Heart left ventricle (tissue), 16 donors: ENCODE results near the gene RAB14. TPM values are rescaled to one million over a fixed set of nuclear protein-coding genes. Genes with fewer than 3 reads are reported as not detected.
A peak's percentile ranks its signal among the peaks of the same experiment; 100 is the strongest.

ENCODE experiments used
- ATAC-seq, 4 donors: fragments of 200-7000 bp; cut with Tn5 transposase; one replicate each; pipeline ENCODE4 v1.9.1; 2020 to 2022; ENCODE audit warnings: moderate library complexity in 4 of 4, mild to moderate bottlenecking in 3 of 4, moderate number of reproducible peaks in 1 of 4
- DNase-seq, 5 donors: peaks; one replicate each; pipeline ENCODE4 v3.0.0-alpha.2; 2020
- H3K27ac ChIP-seq, 12 donors: fragments of 200-600 bp; sonication (generic) in 4 of 12; one replicate each; pipeline versions ENCODE4 v1.5.0 to v1.8.0; 2016 to 2022; ENCODE audit warnings: mild to moderate bottlenecking in 2 of 12
- H3K27me3 ChIP-seq, 9 donors: fragments of 200-600 bp; sonication (generic) in 2 of 9; one replicate each; pipeline versions ENCODE4 v1.5.1 to v1.8.0; 2016 to 2022; ENCODE audit warnings: mild to moderate bottlenecking in 3 of 9
- H3K36me3 ChIP-seq, 9 donors: fragments of 200-600 bp; sonication (generic) in 2 of 9; one replicate each; pipeline versions ENCODE4 v1.5.0 to v1.8.0; 2018 to 2022; ENCODE audit warnings: mild to moderate bottlenecking in 2 of 9
- H3K4me1 ChIP-seq, 12 donors: fragments of 200-600 bp; sonication (generic) in 4 of 12; one replicate each; pipeline versions ENCODE4 v1.5.0 to v1.8.0; 2016 to 2022; ENCODE audit warnings: mild to moderate bottlenecking in 3 of 12
- H3K4me3 ChIP-seq, 12 donors: fragments of 200-600 bp; sonication (generic) in 4 of 12; one replicate each; pipeline versions ENCODE4 v1.5.0 to v1.8.0; 2017 to 2022; ENCODE audit warnings: mild to moderate bottlenecking in 9 of 12, moderate library complexity in 4 of 12
- H3K9me3 ChIP-seq, 12 donors: fragments of 200-600 bp; sonication (generic) in 4 of 12; one replicate each; pipeline versions ENCODE4 v1.5.0 to v1.8.0; 2016 to 2022; ENCODE audit warnings: mild to moderate bottlenecking in 1 of 12
- CTCF ChIP-seq, 12 donors: fragments of 200-600 bp; sonication (generic) in 4 of 12; IDR thresholded peaks; one replicate each; pipeline versions ENCODE4 v1.5.0 to v1.8.0; 2018 to 2022; ENCODE audit warnings: antibody characterized with exemption in 12 of 12, mild to moderate bottlenecking in 5 of 12
- POLR2A ChIP-seq, 2 donors: fragments of 450-650 bp; IDR thresholded peaks; one replicate each; pipeline ENCODE4 v1.6.1; 2017; ENCODE audit warnings: antibody characterized with exemption in 2 of 2, mild to moderate bottlenecking in 2 of 2, moderate library complexity in 2 of 2
- WGBS, 4 donors: extraction: QIAGEN DNeasy Blood & Tissue Kit in 2 of 4; methylation state at CpG; one replicate each; pipeline versions ENCODE4 v1.1.5 to v1.1.7; 2013 to 2018; 5-methylcytosine and 5-hydroxymethylcytosine counted together
- intact Hi-C, 10 donors: fragments of 100-400 bp; cut with DNase I; formaldehyde crosslinking; loops; one replicate each; pipeline versions ENCODE4 v1.11.1 to v1.14.2; 2022
- polyA plus RNA-seq, 2 donors: library from polyadenylated mRNA; stranded (reverse); fragments of 200-250 nt; gene quantifications; one replicate each; pipeline ENCODE4 v1.2.3, GENCODE V29; 2013
- total RNA-seq, 9 donors: library from RNA; depleted of rRNA in 2 of 9; stranded (reverse); fragments of >200 nt in 2 of 9; fragmentation: NEBNext Ultra II Directional in 3 of 9; extraction: Animal tissue kit (Norgen Biotek cat#: 25700) in 3 of 9; gene quantifications; one replicate each; pipeline versions ENCODE4 v1.1.0 to v1.2.4, GENCODE V29; 2016 to 2023
- donor health status: ischemic (EF 13 %, LVEDD 7.1; RV severe dilation, severe dysfunction).
- donor health status: healthy with polysubstance abuse.
- donor health status: DM: no; HTN: yes; CAD: no.
- donor health status: DM: no; HTN: no; CAD: no.
- donor health status: ischemic (EF 25% LVEDD 6.9; RV normal size, moderate dysfunction).
- donor health status: ischemic (EF 25% LVEDD 5.7; RV mildly dilated, moderate dysfunction).
- donor health status: healthy.
- donor health status: DM: yes; HTN: yes; CAD: no.
- donor health status: ischemic (EF 35%, LVEDD 5.7; RV mildly dilated, moderate dysfunction).
- donor health status: nonischemic (EF 11% LVEDD 7.7; RV severe dilation, severe dysfunction).
- donor health status: DM: yes; HTN: yes; CAD: no.
- donor health status: PGD.
- donor health status: ischemic (EF 29% LVEDD 5.4; RV normal size, mild dysfunction).
- donor health status: nonischemic (EF 23%, LVEDD 6.1; RV moderate dilation, normal function).

RAB14 gene
- total and polyA plus RNA-seq, 11 donors, result 15.8 to 66.9 (median 50.4) TPM

DNA sequence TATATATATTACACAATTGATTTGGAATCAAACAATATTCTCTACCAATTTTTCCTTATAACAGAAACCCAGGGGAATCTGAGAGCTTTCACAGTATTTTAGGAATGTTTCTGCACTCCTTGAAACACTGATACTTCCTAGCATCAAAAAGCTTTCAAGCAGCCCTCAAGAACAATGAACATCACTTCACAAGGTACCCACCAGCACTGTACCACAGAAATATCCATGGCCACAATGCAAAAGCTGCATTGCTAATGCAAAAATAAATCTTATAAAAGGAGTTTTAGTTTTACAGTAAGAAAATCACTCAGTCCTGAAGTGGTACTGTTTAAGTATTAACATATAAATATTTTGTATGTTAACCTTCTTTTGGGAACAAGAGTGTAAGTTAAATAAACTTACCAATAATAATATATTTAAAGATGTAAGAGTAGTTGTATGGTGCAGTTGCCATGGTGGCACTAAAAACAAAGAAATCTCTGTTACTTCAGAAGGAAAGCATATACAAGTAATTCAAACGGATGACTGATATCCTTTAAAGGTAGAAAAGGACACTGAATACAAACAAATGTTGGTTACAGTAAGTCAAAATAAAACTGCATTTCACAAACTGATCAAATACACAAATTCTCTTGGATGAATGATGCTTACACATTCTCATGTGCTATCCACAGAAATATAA lies 8.6 kb downstream of the RAB14 start:
- Histone ChIP-seq H3K4me1 (peaks cover 6 to 96% (median 79%) of the 10 kb centered on the region in 12 donors), H3K36me3 (peaks cover 0 to 15% (median 0%) of the 10 kb centered on the region in 9 donors), H3K9me3 (no peaks in the 10 kb centered on the region), H3K27ac (no peak overlapping the region), H3K27me3 (no peaks in the 10 kb centered on the region), H3K4me3 (no peak overlapping the region)
- TF ChIP-seq POLR2A (IDR thresholded peaks at IDR 0.05) (no peak), CTCF (IDR thresholded peaks at IDR 0.05) (no peak)
- WGBS, 4 donors, result 0 to 12% (median 3%) methylated on average over 1 of the region's 1 CpG
- ATAC-seq (no peak), DNase-seq (no peak)
- intact Hi-C loops, result no loop called here

GRCh38 chr9:121192518-121192917 lies 9.2 kb downstream of the RAB14 start:
- Histone ChIP-seq H3K27ac (no peak overlapping the region), H3K4me1 (peaks cover 6 to 96% (median 79%) of the 10 kb centered on the region in 12 donors), H3K4me3 (no peak overlapping the region), H3K27me3 (no peaks in the 10 kb centered on the region), H3K9me3 (no peaks in the 10 kb centered on the region), H3K36me3 (peaks cover 0 to 18% (median 0%) of the 10 kb centered on the region in 9 donors)
- 35 to 64% (median 39%) methylated on average over 1 of the region's 1 CpG for WGBS, 4 donors
- ATAC-seq (no peak), DNase-seq (no peak)
- TF ChIP-seq POLR2A (IDR thresholded peaks at IDR 0.05) (no peak), CTCF (IDR thresholded peaks at IDR 0.05) (no peak)
- intact Hi-C loops, result no loop called here

DNA sequence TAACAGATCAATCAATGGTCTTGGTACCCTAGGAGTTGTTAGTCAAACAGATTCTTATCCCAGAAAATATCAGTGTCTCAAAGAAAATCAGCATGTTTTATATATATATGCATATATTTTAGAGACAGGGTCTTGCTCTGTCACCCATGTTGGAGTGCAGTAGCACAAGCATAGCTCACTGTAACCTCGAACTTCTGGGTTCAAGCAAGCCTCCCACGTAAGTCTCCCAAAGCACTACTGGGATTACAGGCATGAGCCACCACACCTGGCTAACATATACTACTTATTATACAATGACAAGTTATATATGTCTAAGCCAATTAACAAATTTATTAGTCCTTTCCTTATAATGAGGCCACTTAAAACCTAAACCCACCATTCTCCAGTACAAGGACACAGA lies 10.4 kb downstream of the RAB14 start:
- no peak overlapping the region for H3K4me3 ChIP-seq
- 62 to 77% (median 71%) methylated on average over 2 of the region's 2 CpGs for WGBS, 4 donors
- no peak overlapping the region for H3K27ac ChIP-seq
- peaks cover 0 to 27% (median 6%) of the 10 kb centered on the region in 9 donors for H3K36me3 ChIP-seq
- TF ChIP-seq POLR2A (IDR thresholded peaks at IDR 0.05) (no peak), CTCF (IDR thresholded peaks at IDR 0.05) (no peak)
- H3K9me3 ChIP-seq, result no peaks in the 10 kb centered on the region
- peaks cover 6 to 96% (median 77%) of the 10 kb centered on the region in 12 donors for H3K4me1 ChIP-seq
- H3K27me3 ChIP-seq, result no peaks in the 10 kb centered on the region
- intact Hi-C loops, result no loop called here
- peak in 1 of 4 donors; percentile 15 for ATAC-seq
- DNase-seq, result no peak

DNA sequence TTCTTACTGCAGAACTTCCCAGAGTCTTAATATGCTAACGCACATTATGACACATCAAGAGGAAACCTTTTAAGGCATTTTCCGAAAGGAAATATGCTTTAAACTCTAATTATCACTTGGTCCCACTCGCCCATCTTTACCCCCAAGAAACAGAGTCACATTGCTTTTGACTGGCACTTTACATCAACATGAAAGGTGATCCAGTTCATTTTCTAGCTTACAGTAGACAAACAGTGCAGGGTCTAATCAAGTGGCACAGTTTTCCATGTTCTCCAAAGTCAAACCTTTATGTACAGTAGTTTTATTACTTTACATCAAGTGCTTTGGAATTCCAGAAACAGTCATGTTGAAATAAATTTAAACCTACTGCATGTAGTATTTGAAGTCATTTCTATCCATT lies 12.0 kb downstream of the RAB14 start:
- H3K27ac ChIP-seq, result no peak overlapping the region
- H3K4me1 ChIP-seq, result peaks cover 4 to 96% (median 71%) of the 10 kb centered on the region in 12 donors
- TF ChIP-seq POLR2A (IDR thresholded peaks at IDR 0.05), result no peak
- no peak for TF ChIP-seq CTCF (IDR thresholded peaks at IDR 0.05)
- ATAC-seq (no peak), DNase-seq (no peak)
- H3K36me3 ChIP-seq, result peaks cover 0 to 39% (median 16%) of the 10 kb centered on the region in 9 donors
- 91 to 97% (median 93%) methylated on average over 3 of the region's 3 CpGs for WGBS, 4 donors
- H3K9me3 ChIP-seq, result no peaks in the 10 kb centered on the region
- intact Hi-C loops, result no loop called here
- H3K27me3 ChIP-seq, result no peaks in the 10 kb centered on the region
- H3K4me3 ChIP-seq, result no peak overlapping the region
